Measurements from ENCODE around the gene PIGZ. TPM values are rescaled to one million over a fixed set of nuclear protein-coding genes. Genes with fewer than 3 reads are reported as not detected.

The PIGZ gene, protein sequence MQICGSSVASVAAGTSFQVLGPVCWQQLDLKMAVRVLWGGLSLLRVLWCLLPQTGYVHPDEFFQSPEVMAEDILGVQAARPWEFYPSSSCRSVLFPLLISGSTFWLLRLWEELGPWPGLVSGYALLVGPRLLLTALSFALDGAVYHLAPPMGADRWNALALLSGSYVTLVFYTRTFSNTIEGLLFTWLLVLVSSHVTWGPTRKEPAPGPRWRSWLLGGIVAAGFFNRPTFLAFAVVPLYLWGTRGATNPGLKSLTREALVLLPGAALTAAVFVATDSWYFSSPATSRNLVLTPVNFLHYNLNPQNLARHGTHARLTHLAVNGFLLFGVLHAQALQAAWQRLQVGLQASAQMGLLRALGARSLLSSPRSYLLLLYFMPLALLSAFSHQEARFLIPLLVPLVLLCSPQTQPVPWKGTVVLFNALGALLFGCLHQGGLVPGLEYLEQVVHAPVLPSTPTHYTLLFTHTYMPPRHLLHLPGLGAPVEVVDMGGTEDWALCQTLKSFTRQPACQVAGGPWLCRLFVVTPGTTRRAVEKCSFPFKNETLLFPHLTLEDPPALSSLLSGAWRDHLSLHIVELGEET
- total RNA-seq: 3.5 TPM
- 1.4 TPM for polyA plus RNA-seq (ENCODE audit: insufficient read depth, low read depth, low replicate concordance)
- long read RNA-seq, donor 1, partial matches to known transcripts: 0 of 1 reads
- long read RNA-seq, donor 1, other reads (novel, unspliced or antisense): 0 of 1 reads
- long read RNA-seq, donor 2, partial matches to known transcripts: 0 of 2 reads
- long read RNA-seq, donor 2, other reads (novel, unspliced or antisense): 0 of 2 reads
- long read RNA-seq, donor 3, partial matches to known transcripts: 0 of 1 reads
- long read RNA-seq, donor 3, other reads (novel, unspliced or antisense): 0 of 1 reads
- long read RNA-seq, donor 4, partial matches to known transcripts: 0 of 1 reads
- long read RNA-seq, donor 4, other reads (novel, unspliced or antisense): 0 of 1 reads
- long read RNA-seq, donor 5: 0 reads
- long read RNA-seq, donor 6: 0 reads
- long read RNA-seq, donor 7, partial matches to known transcripts: 0 of 2 reads
- long read RNA-seq, donor 7, other reads (novel, unspliced or antisense): 1 of 2 reads
- long read RNA-seq, donor 8: 0 reads
- long read RNA-seq, donor 9, partial matches to known transcripts: 0 of 1 reads
- long read RNA-seq, donor 9, other reads (novel, unspliced or antisense): 0 of 1 reads
- long read RNA-seq, donor 10, partial matches to known transcripts: 0 of 3 reads
- long read RNA-seq, donor 10, other reads (novel, unspliced or antisense): 0 of 3 reads

DNA sequence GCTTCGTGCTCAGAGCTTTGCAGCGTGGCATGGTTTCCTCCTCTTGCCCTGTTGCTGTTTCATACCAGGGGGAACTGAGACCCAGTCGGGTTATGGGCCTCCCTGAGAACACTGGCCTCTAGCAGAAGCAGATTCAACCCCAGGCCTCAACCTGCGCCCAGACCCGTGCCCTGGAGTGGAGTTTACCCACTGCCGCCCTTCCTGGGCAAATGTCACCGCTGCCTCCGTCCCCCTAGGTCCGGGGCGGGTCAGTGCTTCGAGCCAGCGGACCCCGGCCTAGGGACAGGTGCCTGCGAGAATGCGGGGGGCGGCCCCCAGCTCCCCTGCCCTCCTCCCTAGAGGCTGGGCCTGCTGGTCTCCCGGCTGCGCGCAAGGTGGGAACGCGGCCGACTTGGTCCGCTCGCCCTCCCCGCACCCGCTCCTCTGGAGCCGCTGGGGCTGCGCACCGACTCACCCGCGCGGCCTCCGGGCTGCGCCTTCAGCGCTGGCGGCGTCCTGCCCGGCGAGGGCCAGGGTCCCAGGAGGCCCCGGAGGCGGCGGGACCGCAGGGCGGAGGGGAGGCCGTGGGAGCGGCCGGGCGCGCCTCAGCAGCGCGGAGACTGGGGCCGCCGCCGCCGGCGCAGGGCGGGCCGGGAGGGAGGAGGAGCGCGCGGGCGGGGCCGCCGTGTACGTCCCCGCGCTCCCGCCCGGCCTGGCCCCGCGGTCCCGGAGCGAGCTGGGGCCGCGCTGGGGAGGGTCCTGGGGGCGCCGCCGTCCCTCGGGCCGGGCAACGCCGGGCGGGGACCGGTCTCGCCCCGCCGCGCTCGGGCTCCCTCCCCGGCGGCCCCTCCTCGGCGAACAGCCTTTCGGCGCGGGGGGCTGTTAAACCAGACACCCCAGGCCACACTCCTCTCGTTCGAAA, at the start of gene PIGZ:
PIGZ (minus strand) TSS at position 601 of the 901 bp plus-strand sequence. CDS start 16,802 bp downstream, outside the sequence.
- H3K9me3 ChIP-seq (ENCODE audit: control insufficient read depth in 2 of 3, insufficient read depth in 1 of 3, low read length in 3 of 3): no peaks in the 10 kb centered on the region
- H3K9ac ChIP-seq (ENCODE audit: low read length in 3 of 3): no peak within 1 kb of the TSS
- peak in 2 of 5 donors; percentile 45 to 68 for DNase-seq
- TF ChIP-seq, protein P1, sequence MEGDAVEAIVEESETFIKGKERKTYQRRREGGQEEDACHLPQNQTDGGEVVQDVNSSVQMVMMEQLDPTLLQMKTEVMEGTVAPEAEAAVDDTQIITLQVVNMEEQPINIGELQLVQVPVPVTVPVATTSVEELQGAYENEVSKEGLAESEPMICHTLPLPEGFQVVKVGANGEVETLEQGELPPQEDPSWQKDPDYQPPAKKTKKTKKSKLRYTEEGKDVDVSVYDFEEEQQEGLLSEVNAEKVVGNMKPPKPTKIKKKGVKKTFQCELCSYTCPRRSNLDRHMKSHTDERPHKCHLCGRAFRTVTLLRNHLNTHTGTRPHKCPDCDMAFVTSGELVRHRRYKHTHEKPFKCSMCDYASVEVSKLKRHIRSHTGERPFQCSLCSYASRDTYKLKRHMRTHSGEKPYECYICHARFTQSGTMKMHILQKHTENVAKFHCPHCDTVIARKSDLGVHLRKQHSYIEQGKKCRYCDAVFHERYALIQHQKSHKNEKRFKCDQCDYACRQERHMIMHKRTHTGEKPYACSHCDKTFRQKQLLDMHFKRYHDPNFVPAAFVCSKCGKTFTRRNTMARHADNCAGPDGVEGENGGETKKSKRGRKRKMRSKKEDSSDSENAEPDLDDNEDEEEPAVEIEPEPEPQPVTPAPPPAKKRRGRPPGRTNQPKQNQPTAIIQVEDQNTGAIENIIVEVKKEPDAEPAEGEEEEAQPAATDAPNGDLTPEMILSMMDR (IDR thresholded peaks at IDR 0.05; ENCODE audit: borderline replicate concordance, extremely low read depth, insufficient read depth): no peak
- peak within 1 kb of the TSS in 2 of 3 donors; percentile 47 to 48 for H3K4me3 ChIP-seq (ENCODE audit: low read length in 3 of 3)
- intact Hi-C loops (cut with DNase I): loop anchor here (10.0 kb wide), 1 partner anchor 134 kb away; no protein-coding TSS in a partner anchor
- no peak within 1 kb of the TSS for H3K27ac ChIP-seq (ENCODE audit: low read depth in 2 of 2, low read length in 2 of 2)
- H3K36me3 ChIP-seq (ENCODE audit: control insufficient read depth in 2 of 3, insufficient read depth in 3 of 3, low read length in 3 of 3): no peaks in the 10 kb centered on the region
- peaks cover 32% of the 10 kb centered on the region for H3K27me3 ChIP-seq (ENCODE audit: control insufficient read depth, insufficient read depth, low read length)
- peaks cover 0 to 6% (median 0%) of the 10 kb centered on the region in 3 donors for H3K4me1 ChIP-seq (ENCODE audit: control insufficient read depth in 2 of 3, insufficient read depth in 2 of 3, low read depth in 1 of 3, low read length in 3 of 3)
- no peak for FAIRE-seq

DNA sequence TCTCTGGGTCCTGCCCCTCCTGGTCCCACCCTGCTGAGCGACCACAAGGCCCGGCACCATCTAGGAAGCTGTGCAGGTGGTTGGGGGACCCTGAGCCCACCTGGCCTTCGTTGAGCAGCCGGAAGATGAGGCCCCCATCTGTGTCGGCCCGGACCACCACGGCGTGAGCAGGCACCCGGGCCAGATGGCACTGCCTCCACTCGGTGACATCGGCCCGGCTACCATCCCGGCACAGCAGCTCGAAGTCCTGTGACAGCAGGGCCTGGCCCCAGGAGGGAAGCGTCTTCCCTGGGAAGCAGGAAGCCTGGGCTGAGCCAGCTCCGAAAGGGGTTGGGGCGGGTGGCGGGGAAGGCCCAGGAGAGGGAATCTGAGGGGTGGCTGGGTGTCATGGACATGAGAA, 48.4 kb upstream of the PIGZ start:
- Histone ChIP-seq H3K36me3 (ENCODE audit: control insufficient read depth in 2 of 3, insufficient read depth in 3 of 3, low read length in 3 of 3) (no peaks in the 10 kb centered on the region), H3K9ac (ENCODE audit: low read length in 3 of 3) (no peak overlapping the region), H3K9me3 (ENCODE audit: control insufficient read depth in 2 of 3, insufficient read depth in 1 of 3, low read length in 3 of 3) (no peaks in the 10 kb centered on the region), H3K27ac (ENCODE audit: low read depth in 2 of 2, low read length in 2 of 2) (no peak overlapping the region), H3K4me1 (ENCODE audit: control insufficient read depth in 2 of 3, insufficient read depth in 2 of 3, low read depth in 1 of 3, low read length in 3 of 3) (no peaks in the 10 kb centered on the region), H3K27me3 (ENCODE audit: control insufficient read depth, insufficient read depth, low read length) (no peaks in the 10 kb centered on the region), H3K4me3 (ENCODE audit: low read length in 3 of 3) (no peak overlapping the region)
- FAIRE-seq: no peak
- DNase-seq: peak in 1 of 5 donors; percentile 36
- TF ChIP-seq, protein P1 (IDR thresholded peaks at IDR 0.05; ENCODE audit: borderline replicate concordance, extremely low read depth, insufficient read depth): no peak
- intact Hi-C loops (cut with DNase I): no loop called here

Measured in kidney (tissue), 22 donors.